GM19351 (cell line): ENCODE results near the gene DAZAP2.
"Not testable (repeated sequence)": the region's sequence is repeated elsewhere in the genome, so short reads cannot be mapped to it uniquely, and the experiment has no call there.

Experiments used
- ATAC-seq: cut with Tn5 transposase; IDR thresholded peaks from one replicate; pipeline ENCODE4 v1.9.1; 2021; ENCODE audit warnings: mild to moderate bottlenecking, moderate library complexity; ENCODE audit not compliant: unreplicated experiment

DAZAP2 gene

GRCh38 chr12:51246254-51246853 is 7.7 kb downstream of the DAZAP2 start:
- ATAC-seq = no peak

DNA sequence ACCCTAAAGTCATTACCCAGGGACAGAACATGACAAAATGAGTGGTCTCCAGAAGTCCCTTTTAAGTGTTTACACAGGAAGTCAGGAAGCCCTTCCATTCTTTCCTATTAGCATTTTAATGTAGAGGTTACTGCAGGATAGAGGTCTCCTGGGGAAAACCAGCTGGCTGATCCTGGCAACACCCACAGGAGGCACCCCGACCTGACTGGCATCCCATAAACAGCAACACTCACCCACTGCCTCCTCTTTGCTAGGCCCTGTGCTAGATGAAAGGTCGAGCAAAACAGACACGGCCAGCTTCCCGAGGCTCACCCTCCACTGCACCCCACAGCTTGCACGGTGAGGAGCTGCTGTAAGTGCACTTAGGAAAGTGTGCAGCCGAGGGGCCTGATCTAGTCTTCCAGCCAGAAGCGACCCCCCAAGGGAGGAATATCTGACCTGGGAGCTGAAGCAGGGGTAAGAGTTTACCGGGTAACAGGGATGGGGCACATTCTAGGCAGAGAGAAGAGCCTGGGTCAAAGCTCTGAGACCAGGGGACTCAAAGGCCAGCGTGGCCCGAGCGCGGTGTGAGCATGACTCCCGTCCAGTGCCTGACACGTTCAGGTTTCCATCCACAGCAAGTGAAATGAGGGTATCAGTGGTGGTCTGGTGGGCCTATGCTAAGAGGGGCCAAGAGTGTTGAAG is 9.0 kb downstream of the DAZAP2 start:
- ATAC-seq = no peak

DNA sequence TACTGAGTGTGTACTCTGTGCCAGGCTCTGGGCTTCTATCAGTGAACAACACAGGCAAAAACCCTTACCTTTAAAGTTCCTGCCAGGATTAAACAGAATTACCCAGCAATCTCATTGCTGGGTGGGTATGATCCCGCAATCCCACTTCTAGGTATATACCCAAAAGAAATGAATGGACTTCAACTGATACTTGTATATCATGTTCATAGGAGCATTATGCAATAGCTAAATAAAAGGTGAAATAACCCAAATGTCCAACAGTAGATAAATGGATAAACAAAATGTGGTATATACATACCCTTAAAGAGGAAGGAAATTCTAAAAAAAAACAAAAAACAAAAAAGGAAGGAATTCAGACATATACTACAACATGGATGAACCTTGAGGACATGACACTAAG is 14.7 kb downstream of the DAZAP2 start:
- ATAC-seq = no peak

- ATAC-seq = no peak
Observed at GRCh38 chr12:51254536-51254935, 15.9 kb downstream of the DAZAP2 start.

DNA sequence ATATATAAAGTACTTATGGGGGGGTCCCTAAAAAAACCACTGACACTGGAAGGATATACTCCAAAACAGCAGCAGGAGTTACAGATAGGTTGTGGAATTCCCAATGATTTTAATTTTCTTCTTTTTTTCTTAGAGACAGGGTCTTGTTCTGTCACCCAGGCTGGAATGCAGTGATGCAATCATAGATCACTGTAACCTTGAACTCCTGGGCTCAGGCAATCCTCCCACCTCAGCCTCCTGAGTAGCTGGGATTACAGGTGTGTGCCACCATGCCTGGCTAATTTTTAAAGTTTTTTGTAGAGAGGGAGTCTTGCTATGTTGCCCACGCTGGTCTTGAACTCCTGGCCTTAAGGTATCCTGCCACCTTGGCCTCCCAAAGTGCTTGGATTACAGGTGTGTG is 21.0 kb downstream of the DAZAP2 start:
- not testable (repeated sequence) for ATAC-seq

GRCh38 chr12:51262758-51263177 is 24.1 kb downstream of the DAZAP2 start:
- ATAC-seq = no peak

GRCh38 chr12:51263341-51263740 is 24.7 kb downstream of the DAZAP2 start:
- ATAC-seq = no peak

DNA sequence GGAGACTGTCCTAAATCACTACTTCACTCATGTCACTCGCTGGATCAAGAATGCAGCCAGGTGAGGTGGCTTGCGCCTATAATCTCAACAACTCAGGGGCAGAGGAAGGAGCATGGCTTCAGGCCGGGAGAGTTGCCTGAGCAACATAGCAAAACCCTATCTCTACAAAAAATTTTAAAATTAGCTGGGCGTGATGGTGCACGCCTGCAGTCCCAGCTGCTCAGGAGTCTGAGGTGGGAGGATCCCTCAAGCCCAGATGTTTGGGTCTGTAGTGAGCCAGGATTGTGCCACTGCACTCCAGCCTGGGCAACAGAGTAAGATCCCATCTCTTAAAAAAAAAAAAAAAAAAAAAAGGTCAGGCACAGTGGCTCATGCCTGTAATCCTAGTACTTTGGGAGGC is 25.7 kb downstream of the DAZAP2 start:
- no peak for ATAC-seq

DNA sequence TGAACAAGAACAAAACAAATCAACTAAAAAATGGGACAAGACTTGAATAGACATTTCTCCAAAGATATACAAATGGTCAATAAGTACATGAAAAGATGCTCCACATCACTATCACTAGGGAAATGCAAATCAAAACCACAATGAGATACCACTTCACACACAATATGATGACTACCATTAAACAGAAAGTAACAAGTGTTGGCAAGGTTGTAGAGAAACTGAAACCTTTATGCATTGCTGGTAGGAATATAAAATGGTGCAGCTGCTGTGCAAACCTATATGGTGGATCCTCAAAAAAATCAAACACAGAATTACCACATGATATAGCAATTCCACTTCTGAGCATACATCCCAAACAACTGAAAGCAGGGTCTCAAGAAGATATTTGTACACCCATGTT is 26.4 kb downstream of the DAZAP2 start:
- ATAC-seq = no peak

DNA sequence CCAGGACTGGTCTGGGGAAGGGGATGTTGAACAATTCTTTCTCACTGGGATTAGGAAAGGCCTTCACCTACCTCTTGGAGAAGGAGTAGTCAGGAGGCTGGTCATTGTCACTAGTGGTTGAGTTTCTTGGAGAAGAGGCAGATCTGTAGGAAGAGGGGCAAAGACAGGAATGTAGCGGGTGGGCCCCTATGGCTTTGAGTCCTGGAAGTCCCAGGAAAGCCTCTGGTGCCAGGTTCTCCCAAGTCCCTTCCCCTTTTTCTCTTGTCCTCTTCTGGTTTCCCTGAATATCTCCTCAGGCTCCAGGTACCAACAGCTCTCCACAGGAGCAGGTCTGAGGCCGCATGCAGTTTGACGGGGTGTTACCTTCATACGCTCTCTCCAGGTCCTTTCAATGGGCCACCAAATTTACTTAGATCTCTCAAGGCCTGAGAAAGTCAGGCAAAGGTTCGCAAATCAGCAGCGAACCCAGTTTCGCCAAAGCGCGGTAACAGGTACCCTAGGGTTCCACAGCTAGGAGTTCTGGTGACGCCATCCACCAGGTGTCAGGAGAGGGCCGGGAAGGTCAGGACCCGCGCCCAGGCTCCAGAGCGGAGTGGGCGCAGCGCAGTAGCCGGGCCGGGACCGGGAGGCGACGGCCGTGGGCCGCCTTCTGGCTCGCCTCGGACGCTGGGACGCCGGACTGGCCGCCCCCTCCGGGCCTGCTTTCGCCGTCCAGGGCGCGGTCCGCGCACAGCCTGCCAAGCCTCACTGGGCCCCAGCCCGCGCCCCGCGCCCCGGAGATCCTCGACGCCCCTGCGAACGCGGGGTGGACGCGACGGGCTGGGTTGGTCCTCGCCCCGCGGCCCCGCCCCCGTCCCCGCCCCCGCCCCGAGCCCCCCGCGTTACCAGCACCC is 30.8 kb downstream of the DAZAP2 start:
- peak; percentile 36 for ATAC-seq

DNA sequence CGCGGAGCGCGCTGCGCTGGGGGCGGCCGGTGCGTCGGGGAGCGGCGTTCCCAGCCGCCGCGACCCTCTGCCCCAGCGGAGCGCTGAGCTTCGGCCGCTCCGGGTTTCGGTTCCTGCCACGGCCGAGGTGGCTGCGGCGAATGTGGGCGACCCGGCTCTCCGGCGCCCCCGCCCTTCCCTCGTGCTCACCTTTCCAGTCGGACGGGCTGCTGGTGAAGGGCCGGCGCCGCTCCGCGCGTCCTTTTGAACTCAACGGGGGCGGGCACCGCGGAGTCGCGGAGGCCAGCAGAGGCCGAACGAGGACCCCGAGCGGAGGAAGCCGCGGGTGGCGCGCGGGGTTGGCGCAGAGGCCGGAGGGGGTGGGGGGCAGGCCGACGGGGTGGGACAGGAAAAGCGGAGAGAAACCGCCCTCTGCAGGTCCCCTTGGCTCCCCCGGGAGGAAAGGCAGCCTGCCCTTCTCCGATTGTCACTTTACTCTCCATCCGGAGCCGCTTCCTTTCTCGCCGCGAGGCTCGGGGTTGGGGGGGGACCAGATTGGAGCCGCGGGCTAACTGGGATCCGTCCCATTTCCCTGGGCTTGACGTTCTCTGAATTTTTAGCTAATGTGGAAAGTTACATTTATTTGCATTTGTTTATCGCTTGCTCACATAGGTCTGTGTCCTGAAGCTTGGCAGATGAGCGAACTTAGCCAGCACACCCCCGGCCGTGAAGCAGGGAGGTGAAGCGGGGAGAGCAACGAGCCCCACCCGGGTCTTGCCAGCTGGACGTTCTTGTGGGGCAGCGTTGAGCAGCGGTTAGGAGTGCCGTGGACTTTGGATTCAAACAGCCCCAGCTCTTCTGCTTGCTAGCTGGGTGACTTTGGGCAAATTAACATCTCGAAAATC is 31.7 kb downstream of the DAZAP2 start, which contains the start of gene SMAGP:
SMAGP (minus strand) TSS at position 349 of the 884 bp plus-strand sequence. CDS start 1,137 bp downstream, outside the sequence.
- ATAC-seq = peak; percentile 75

DNA sequence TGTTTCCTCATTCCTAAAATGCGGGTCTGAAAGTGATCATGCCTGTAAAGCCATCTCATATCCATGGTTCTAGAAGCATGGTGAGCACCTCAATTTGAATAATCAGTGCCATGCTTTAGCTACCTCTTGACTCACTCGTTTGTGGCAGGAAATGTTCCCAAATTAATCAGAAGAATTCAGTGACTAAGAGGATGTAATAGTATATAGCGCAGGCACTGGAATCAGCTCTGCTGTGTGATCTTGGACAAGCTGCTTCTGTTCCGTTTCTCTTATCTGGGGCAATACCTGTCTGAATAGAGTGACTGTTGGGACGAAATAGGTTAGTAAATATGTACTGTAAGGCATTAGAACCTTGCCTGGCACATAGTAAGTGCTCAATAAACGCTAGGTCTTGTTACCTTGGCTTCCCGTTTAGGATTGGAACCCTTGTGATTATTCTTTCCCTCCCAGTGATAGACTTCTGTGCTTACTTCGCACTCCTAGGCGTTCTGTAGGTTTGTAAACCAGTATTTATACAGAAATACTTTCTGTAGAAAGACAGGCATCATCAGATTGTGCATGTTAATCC is 32.4 kb downstream of the DAZAP2 start:
- no peak for ATAC-seq

GRCh38 chr12:51272810-51273209 is 34.2 kb downstream of the DAZAP2 start:
- ATAC-seq = not testable (repeated sequence)

DNA sequence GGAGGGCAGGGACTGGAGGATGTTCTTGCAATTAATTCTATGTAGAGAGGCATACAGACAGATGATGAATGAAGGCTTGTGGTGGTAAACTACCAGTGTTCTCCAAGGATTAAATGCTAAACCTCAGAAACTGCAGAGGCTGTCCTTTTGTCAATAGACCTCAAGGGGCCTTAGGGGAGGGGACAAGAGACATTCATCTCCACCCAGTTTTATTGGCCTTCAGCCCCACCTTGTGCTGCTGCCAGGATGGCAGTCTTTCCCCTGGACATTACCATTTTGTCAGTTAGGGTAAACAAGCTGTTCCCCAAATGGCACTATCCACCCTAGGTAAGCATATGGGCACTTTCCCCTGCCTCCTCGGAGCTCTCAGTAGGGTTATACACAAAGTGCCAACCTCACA is 36.5 kb downstream of the DAZAP2 start:
- ATAC-seq = no peak

DNA sequence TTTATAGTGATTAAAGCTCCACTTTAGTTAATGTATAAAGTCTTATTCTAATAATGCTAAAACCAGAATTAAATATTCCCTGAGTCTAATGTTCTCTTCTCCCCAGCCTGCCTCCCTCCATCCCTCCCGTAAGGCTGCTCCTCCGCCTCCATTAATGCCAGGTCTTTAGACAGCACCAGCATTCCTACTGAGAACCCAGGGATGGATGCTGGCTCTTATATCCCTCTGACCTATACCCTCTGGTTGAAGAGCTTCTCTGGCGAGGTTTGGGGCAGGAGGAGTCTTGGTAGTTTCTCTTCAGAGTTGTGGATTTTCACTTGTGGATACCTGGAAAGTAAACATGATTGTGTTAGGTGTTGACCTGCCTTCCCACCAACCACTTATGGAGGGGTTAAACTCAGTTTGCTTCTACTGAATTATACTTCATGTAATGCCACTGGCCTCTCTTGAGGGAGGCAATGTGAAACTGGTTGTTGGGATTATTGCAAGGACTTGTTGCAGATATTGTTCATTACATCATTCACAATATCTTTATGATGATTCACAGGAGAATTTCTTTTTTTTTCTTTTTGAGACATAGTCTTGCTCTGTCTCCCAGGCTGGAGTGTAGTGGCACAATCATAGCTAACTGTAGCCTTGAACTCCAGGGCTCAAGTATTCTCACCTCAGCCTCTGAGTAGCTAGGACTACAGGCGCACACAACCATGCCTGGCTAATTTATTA is 42.7 kb downstream of the DAZAP2 start:
- no peak for ATAC-seq

DNA sequence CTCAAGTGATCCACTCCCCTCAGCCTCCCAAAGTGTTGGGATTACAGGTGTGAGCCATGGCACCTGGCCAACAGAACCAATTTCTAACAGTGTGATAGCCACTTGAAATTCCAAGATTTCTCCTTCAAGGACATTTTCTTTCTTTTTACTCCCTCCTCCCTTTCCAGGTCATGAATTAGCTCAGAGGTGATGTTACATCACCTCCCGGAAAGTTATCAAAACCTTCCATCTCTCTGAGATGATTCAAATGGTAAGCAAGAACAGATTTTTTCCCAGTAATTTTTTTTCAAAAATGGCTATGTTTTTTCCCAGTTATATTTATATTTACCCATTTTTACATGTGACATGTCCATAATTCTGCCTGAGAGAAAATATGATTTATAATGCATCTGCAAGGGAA is 47.2 kb downstream of the DAZAP2 start:
- no peak for ATAC-seq

- peak; percentile 61 for ATAC-seq
Observed at GRCh38 chr12:51291603-51292513, 53.2 kb downstream of the DAZAP2 start.
